Measurements from ENCODE around the gene DOK3.

The DOK3 gene

GRCh38 chr5:177456976-177457851 lies 52.4 kb downstream of the DOK3 start:
- ATAC-seq, result peak; percentile 75

GRCh38 chr5:177456591-177456964 lies 53.0 kb downstream of the DOK3 start:
- TF ChIP-seq BACH2 (CRISPR knock-in tag; IDR thresholded peaks at IDR 0.05; ENCODE audit: borderline replicate concordance), result no peak
- TF ChIP-seq, protein P1, sequence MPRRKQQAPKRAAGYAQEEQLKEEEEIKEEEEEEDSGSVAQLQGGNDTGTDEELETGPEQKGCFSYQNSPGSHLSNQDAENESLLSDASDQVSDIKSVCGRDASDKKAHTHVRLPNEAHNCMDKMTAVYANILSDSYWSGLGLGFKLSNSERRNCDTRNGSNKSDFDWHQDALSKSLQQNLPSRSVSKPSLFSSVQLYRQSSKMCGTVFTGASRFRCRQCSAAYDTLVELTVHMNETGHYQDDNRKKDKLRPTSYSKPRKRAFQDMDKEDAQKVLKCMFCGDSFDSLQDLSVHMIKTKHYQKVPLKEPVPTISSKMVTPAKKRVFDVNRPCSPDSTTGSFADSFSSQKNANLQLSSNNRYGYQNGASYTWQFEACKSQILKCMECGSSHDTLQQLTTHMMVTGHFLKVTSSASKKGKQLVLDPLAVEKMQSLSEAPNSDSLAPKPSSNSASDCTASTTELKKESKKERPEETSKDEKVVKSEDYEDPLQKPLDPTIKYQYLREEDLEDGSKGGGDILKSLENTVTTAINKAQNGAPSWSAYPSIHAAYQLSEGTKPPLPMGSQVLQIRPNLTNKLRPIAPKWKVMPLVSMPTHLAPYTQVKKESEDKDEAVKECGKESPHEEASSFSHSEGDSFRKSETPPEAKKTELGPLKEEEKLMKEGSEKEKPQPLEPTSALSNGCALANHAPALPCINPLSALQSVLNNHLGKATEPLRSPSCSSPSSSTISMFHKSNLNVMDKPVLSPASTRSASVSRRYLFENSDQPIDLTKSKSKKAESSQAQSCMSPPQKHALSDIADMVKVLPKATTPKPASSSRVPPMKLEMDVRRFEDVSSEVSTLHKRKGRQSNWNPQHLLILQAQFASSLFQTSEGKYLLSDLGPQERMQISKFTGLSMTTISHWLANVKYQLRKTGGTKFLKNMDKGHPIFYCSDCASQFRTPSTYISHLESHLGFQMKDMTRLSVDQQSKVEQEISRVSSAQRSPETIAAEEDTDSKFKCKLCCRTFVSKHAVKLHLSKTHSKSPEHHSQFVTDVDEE (CRISPR knock-in tag; IDR thresholded peaks at IDR 0.05), result no peak
- TF ChIP-seq GLIS3 (CRISPR knock-in tag; IDR thresholded peaks at IDR 0.05), result no peak
- TF ChIP-seq ISL1 (CRISPR knock-in tag; IDR thresholded peaks at IDR 0.05), result no peak
- TF ChIP-seq ZNF565 (CRISPR knock-in tag; conservative IDR thresholded peaks at IDR 0.05; ENCODE audit: low read depth), result no peak
- no peak for TF ChIP-seq OSR1 (CRISPR knock-in tag; IDR thresholded peaks at IDR 0.05)
- TF ChIP-seq ZNF70 (CRISPR knock-in tag; IDR thresholded peaks at IDR 0.05), result no peak
- no peak for TF ChIP-seq CREB5 (CRISPR knock-in tag; IDR thresholded peaks at IDR 0.05; ENCODE audit: low read depth)
- no peak for TF ChIP-seq ZC3H10 (CRISPR knock-in tag; IDR thresholded peaks at IDR 0.05)
- TF ChIP-seq ZFP30 (CRISPR knock-in tag; IDR thresholded peaks at IDR 0.05), result no peak
- no peak for TF ChIP-seq RARB (CRISPR knock-in tag; IDR thresholded peaks at IDR 0.05)
- TF ChIP-seq ARNTL (CRISPR knock-in tag; IDR thresholded peaks at IDR 0.05; ENCODE audit: borderline replicate concordance, low read depth), result no peak
- TF ChIP-seq, protein P2, sequence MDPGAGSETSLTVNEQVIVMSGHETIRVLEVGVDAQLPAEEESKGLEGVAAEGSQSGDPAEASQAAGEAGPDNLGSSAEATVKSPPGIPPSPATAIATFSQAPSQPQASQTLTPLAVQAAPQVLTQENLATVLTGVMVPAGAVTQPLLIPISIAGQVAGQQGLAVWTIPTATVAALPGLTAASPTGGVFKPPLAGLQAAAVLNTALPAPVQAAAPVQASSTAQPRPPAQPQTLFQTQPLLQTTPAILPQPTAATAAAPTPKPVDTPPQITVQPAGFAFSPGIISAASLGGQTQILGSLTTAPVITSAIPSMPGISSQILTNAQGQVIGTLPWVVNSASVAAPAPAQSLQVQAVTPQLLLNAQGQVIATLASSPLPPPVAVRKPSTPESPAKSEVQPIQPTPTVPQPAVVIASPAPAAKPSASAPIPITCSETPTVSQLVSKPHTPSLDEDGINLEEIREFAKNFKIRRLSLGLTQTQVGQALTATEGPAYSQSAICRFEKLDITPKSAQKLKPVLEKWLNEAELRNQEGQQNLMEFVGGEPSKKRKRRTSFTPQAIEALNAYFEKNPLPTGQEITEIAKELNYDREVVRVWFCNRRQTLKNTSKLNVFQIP (CRISPR knock-in tag; IDR thresholded peaks at IDR 0.05; ENCODE audit: borderline replicate concordance, low read depth), result no peak
- TF ChIP-seq PPARA (CRISPR knock-in tag; IDR thresholded peaks at IDR 0.05; ENCODE audit: borderline replicate concordance), result no peak
- TF ChIP-seq, protein P3, sequence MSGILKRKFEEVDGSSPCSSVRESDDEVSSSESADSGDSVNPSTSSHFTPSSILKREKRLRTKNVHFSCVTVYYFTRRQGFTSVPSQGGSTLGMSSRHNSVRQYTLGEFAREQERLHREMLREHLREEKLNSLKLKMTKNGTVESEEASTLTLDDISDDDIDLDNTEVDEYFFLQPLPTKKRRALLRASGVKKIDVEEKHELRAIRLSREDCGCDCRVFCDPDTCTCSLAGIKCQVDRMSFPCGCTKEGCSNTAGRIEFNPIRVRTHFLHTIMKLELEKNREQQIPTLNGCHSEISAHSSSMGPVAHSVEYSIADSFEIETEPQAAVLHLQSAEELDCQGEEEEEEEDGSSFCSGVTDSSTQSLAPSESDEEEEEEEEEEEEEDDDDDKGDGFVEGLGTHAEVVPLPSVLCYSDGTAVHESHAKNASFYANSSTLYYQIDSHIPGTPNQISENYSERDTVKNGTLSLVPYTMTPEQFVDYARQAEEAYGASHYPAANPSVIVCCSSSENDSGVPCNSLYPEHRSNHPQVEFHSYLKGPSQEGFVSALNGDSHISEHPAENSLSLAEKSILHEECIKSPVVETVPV (CRISPR knock-in tag; IDR thresholded peaks at IDR 0.05), result no peak
- no peak for TF ChIP-seq CSDC2 (CRISPR knock-in tag; IDR thresholded peaks at IDR 0.05)
- ATAC-seq, result no peak

More at GRCh38 chr5:177456976-177457851, 52.4 kb downstream of the DOK3 start:
- TF ChIP-seq, protein P3 (CRISPR knock-in tag; IDR thresholded peaks at IDR 0.05), result no peak
- TF ChIP-seq ZFP30 (CRISPR knock-in tag; IDR thresholded peaks at IDR 0.05) (no peak), SNAI2 (CRISPR knock-in tag; IDR thresholded peaks at IDR 0.05) (no peak), ZC3H10 (CRISPR knock-in tag; IDR thresholded peaks at IDR 0.05) (no peak), CREB5 (CRISPR knock-in tag; IDR thresholded peaks at IDR 0.05; ENCODE audit: low read depth) (no peak), ZNF565 (CRISPR knock-in tag; conservative IDR thresholded peaks at IDR 0.05; ENCODE audit: low read depth) (no peak)
- TF ChIP-seq, protein P2 (CRISPR knock-in tag; IDR thresholded peaks at IDR 0.05; ENCODE audit: borderline replicate concordance, low read depth), result no peak

All from SK-N-SH treated with all-trans-retinoic acid at 6 μM for 48 hours (cell line).